ENCODE measurements around the gene LRP2. TPM values are rescaled to one million over a fixed set of nuclear protein-coding genes. Genes with fewer than 3 reads are reported as not detected.

LRP2 gene
- total and polyA plus RNA-seq, 2 experiments from 2014 or later = 0.68 to 2.7 TPM

- no peaks in the 10 kb centered on the region for H3F3A ChIP-seq (replicated peaks; ENCODE audit: low read depth)
- H3K4me1 Mint-ChIP-seq = peaks cover 13% of the 10 kb centered on the region
Measured at GRCh38 chr2:169294001-169294675, 68.2 kb downstream of the LRP2 start.

DNA sequence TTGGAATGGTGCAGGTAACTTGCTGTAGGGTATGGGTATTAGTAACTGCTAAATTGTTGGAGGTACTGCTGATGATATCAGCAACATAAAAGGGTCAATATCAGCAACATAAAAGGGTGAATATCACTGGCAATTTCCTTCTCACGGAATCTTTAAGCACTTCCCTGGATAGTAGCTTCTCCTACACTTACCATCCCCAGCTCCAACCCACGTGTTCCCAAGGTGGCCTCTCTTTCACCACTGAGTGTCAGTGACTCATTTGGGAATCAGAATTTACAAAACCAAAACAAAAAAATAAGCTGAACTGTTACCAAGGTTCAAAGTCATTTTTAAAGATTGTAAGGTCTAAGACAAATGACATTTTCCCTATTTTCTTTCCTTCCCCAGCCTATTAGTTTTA lies 70.8 kb downstream of the LRP2 start:
- H3K27ac ChIP-seq (ENCODE audit: low read depth) = no peak overlapping the region
- H3K4me1 ChIP-seq (ENCODE audit: insufficient read depth) = peaks cover 22% of the 10 kb centered on the region
- no peak overlapping the region; the same call in 1 of the 2 replicates for H3K4me3 ChIP-seq
- no peaks in the 10 kb centered on the region for H3K36me3 ChIP-seq (ENCODE audit: insufficient read depth)
- H3F3A ChIP-seq (replicated peaks; ENCODE audit: low read depth) = no peaks in the 10 kb centered on the region
- peak overlapping the region; percentile 50 for H3K4me2 ChIP-seq
- peak overlapping the region; percentile 2; the same call in 1 of the 2 replicates for H2AFZ ChIP-seq
- DNase-seq (ENCODE audit: low spot score) (no peak), ATAC-seq (peak; percentile 70)
- Mint-ChIP-seq H3K4me1 (peaks cover 17% of the 10 kb centered on the region), H3K4me3 (no peak overlapping the region), H3K9me3 (no peaks in the 10 kb centered on the region; the same call in 2 of the 3 replicates), H3K36me3 (ENCODE audit: low read depth) (no peaks in the 10 kb centered on the region), H3K27ac (no peak overlapping the region), H3K27me3 (ENCODE audit: insufficient read depth, low read depth, poor library complexity) (peaks cover 5% of the 10 kb centered on the region)
- H3K9me2 ChIP-seq (ENCODE audit: insufficient read depth) = peaks cover 3% of the 10 kb centered on the region; the same call in 1 of the 2 replicates
- TF ChIP-seq, protein P1, sequence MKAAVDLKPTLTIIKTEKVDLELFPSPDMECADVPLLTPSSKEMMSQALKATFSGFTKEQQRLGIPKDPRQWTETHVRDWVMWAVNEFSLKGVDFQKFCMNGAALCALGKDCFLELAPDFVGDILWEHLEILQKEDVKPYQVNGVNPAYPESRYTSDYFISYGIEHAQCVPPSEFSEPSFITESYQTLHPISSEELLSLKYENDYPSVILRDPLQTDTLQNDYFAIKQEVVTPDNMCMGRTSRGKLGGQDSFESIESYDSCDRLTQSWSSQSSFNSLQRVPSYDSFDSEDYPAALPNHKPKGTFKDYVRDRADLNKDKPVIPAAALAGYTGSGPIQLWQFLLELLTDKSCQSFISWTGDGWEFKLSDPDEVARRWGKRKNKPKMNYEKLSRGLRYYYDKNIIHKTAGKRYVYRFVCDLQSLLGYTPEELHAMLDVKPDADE (IDR thresholded peaks at IDR 0.05) = no peak
- no peaks in the 10 kb centered on the region for H3K79me2 ChIP-seq (replicated peaks; ENCODE audit: insufficient read depth)
- no peaks in the 10 kb centered on the region for H4K20me1 ChIP-seq (replicated peaks; ENCODE audit: insufficient read depth)
- no peaks in the 10 kb centered on the region for H3K27me3 ChIP-seq (ENCODE audit: insufficient read depth)

More at GRCh38 chr2:169294001-169294675, 68.2 kb downstream of the LRP2 start:
- Histone ChIP-seq H3K4me1 (ENCODE audit: insufficient read depth) (peaks cover 18% of the 10 kb centered on the region), H3K4me3 (no peak overlapping the region), H3K27me3 (ENCODE audit: insufficient read depth) (no peaks in the 10 kb centered on the region), H3K36me3 (ENCODE audit: insufficient read depth) (no peaks in the 10 kb centered on the region), H4K20me1 (replicated peaks; ENCODE audit: insufficient read depth) (no peaks in the 10 kb centered on the region), H3K79me2 (replicated peaks; ENCODE audit: insufficient read depth) (no peaks in the 10 kb centered on the region), H2AFZ (peak overlapping the region; percentile 63; the same call in 1 of the 2 replicates), H3K9me2 (ENCODE audit: insufficient read depth) (peaks cover 3% of the 10 kb centered on the region; the same call in 1 of the 2 replicates), H3K4me2 (no peak overlapping the region), H3K27ac (ENCODE audit: low read depth) (no peak overlapping the region)
- Mint-ChIP-seq H3K4me3 (no peak overlapping the region), H3K27me3 (ENCODE audit: insufficient read depth, low read depth, poor library complexity) (peaks cover 5% of the 10 kb centered on the region), H3K36me3 (ENCODE audit: low read depth) (no peaks in the 10 kb centered on the region), H3K27ac (no peak overlapping the region), H3K9me3 (no peaks in the 10 kb centered on the region)
- TF ChIP-seq REST (IDR thresholded peaks at IDR 0.05; ENCODE audit: unreplicated experiment) = no peak
- no peak for TF ChIP-seq CREB1 (CRISPR knock-in tag; IDR thresholded peaks at IDR 0.05; ENCODE audit: low read depth)
- TF ChIP-seq EZH2phosphoT487 (IDR thresholded peaks at IDR 0.05; ENCODE audit: unreplicated experiment) = no peak
- no peak for ATAC-seq
- DNase-seq (ENCODE audit: low spot score) = no peak

Data from GM23338 (cell line).